GM19043 (cell line): ENCODE results near the gene NCKAP5.

Experiments
- ATAC-seq: cut with Tn5 transposase; IDR thresholded peaks from one replicate; pipeline ENCODE4 v1.9.1; 2021; ENCODE audit warnings: low read depth; ENCODE audit not compliant: unreplicated experiment

NCKAP5 gene

GRCh38 chr2:133192028-133192427 lies 376.2 kb downstream of the NCKAP5 start:
- no peak for ATAC-seq

GRCh38 chr2:133177196-133177595 lies 391.1 kb downstream of the NCKAP5 start:
- no peak for ATAC-seq

GRCh38 chr2:133175926-133176325 lies 392.3 kb downstream of the NCKAP5 start:
- ATAC-seq = no peak

GRCh38 chr2:133173224-133173623 lies 395.0 kb downstream of the NCKAP5 start:
- ATAC-seq = no peak

- no peak for ATAC-seq
Observed at GRCh38 chr2:133171393-133172004, 396.8 kb downstream of the NCKAP5 start.

- ATAC-seq = no peak
Observed at GRCh38 chr2:133169274-133169912, 398.9 kb downstream of the NCKAP5 start.

- ATAC-seq = no peak
Observed at GRCh38 chr2:133167990-133168389, 400.3 kb downstream of the NCKAP5 start.

- ATAC-seq = no peak
Observed at GRCh38 chr2:133167223-133167622, 401.0 kb downstream of the NCKAP5 start.

- no peak for ATAC-seq
Observed at GRCh38 chr2:133166031-133166430, 402.2 kb downstream of the NCKAP5 start.

- ATAC-seq = no peak
Observed at GRCh38 chr2:133163111-133163510, 405.2 kb downstream of the NCKAP5 start.

GRCh38 chr2:133158442-133158841 lies 409.8 kb downstream of the NCKAP5 start:
- ATAC-seq = no peak

- no peak for ATAC-seq
Observed at GRCh38 chr2:133158024-133158423, 410.2 kb downstream of the NCKAP5 start.

- no peak for ATAC-seq
Observed at GRCh38 chr2:133157141-133157540, 411.1 kb downstream of the NCKAP5 start.

GRCh38 chr2:133152801-133153200 lies 415.5 kb downstream of the NCKAP5 start:
- no peak for ATAC-seq

- ATAC-seq = no peak
Observed at GRCh38 chr2:133148187-133148586, 420.1 kb downstream of the NCKAP5 start.

GRCh38 chr2:133146893-133147292 lies 421.4 kb downstream of the NCKAP5 start:
- ATAC-seq = no peak

- no peak for ATAC-seq
Observed at GRCh38 chr2:133143645-133144044, 424.6 kb downstream of the NCKAP5 start.

- ATAC-seq = no peak
Observed at GRCh38 chr2:133142087-133142486, 426.2 kb downstream of the NCKAP5 start.

- no peak for ATAC-seq
Observed at GRCh38 chr2:133140620-133141019, 427.6 kb downstream of the NCKAP5 start.

GRCh38 chr2:133139847-133140533 lies 428.3 kb downstream of the NCKAP5 start:
- no peak for ATAC-seq

GRCh38 chr2:133138693-133139092 lies 429.6 kb downstream of the NCKAP5 start:
- no peak for ATAC-seq
